Heart left ventricle (tissue), 16 donors: ENCODE results near the gene DYRK2. TPM values are rescaled to one million over a fixed set of nuclear protein-coding genes. Genes with fewer than 3 reads are reported as not detected.

ENCODE experiments used
- ATAC-seq, 4 donors: fragments of 200-7000 bp; cut with Tn5 transposase; one replicate each; pipeline ENCODE4 v1.9.1; 2020 to 2022; ENCODE audit warnings: moderate library complexity in 4 of 4, mild to moderate bottlenecking in 3 of 4, moderate number of reproducible peaks in 1 of 4
- DNase-seq, 5 donors: peaks; one replicate each; pipeline ENCODE4 v3.0.0-alpha.2; 2020
- H3K27ac ChIP-seq, 12 donors: fragments of 200-600 bp; sonication (generic) in 4 of 12; one replicate each; pipeline versions ENCODE4 v1.5.0 to v1.8.0; 2016 to 2022; ENCODE audit warnings: mild to moderate bottlenecking in 2 of 12
- H3K27me3 ChIP-seq, 9 donors: fragments of 200-600 bp; sonication (generic) in 2 of 9; one replicate each; pipeline versions ENCODE4 v1.5.1 to v1.8.0; 2016 to 2022; ENCODE audit warnings: mild to moderate bottlenecking in 3 of 9
- H3K36me3 ChIP-seq, 9 donors: fragments of 200-600 bp; sonication (generic) in 2 of 9; one replicate each; pipeline versions ENCODE4 v1.5.0 to v1.8.0; 2018 to 2022; ENCODE audit warnings: mild to moderate bottlenecking in 2 of 9
- H3K4me1 ChIP-seq, 12 donors: fragments of 200-600 bp; sonication (generic) in 4 of 12; one replicate each; pipeline versions ENCODE4 v1.5.0 to v1.8.0; 2016 to 2022; ENCODE audit warnings: mild to moderate bottlenecking in 3 of 12
- H3K4me3 ChIP-seq, 12 donors: fragments of 200-600 bp; sonication (generic) in 4 of 12; one replicate each; pipeline versions ENCODE4 v1.5.0 to v1.8.0; 2017 to 2022; ENCODE audit warnings: mild to moderate bottlenecking in 9 of 12, moderate library complexity in 4 of 12
- H3K9me3 ChIP-seq, 12 donors: fragments of 200-600 bp; sonication (generic) in 4 of 12; one replicate each; pipeline versions ENCODE4 v1.5.0 to v1.8.0; 2016 to 2022; ENCODE audit warnings: mild to moderate bottlenecking in 1 of 12
- POLR2A ChIP-seq, 2 donors: fragments of 450-650 bp; IDR thresholded peaks; one replicate each; pipeline ENCODE4 v1.6.1; 2017; ENCODE audit warnings: antibody characterized with exemption in 2 of 2, mild to moderate bottlenecking in 2 of 2, moderate library complexity in 2 of 2
- WGBS, 4 donors: extraction: QIAGEN DNeasy Blood & Tissue Kit in 2 of 4; methylation state at CpG; one replicate each; pipeline versions ENCODE4 v1.1.5 to v1.1.7; 2013 to 2018; 5-methylcytosine and 5-hydroxymethylcytosine counted together
- intact Hi-C, 10 donors: fragments of 100-400 bp; cut with DNase I; formaldehyde crosslinking; loops; one replicate each; pipeline versions ENCODE4 v1.11.1 to v1.14.2; 2022
- polyA plus RNA-seq, 2 donors: library from polyadenylated mRNA; stranded (reverse); fragments of 200-250 nt; gene quantifications; one replicate each; pipeline ENCODE4 v1.2.3, GENCODE V29; 2013
- total RNA-seq, 9 donors: library from RNA; depleted of rRNA in 2 of 9; stranded (reverse); fragments of >200 nt in 2 of 9; fragmentation: NEBNext Ultra II Directional in 3 of 9; extraction: Animal tissue kit (Norgen Biotek cat#: 25700) in 3 of 9; gene quantifications; one replicate each; pipeline versions ENCODE4 v1.1.0 to v1.2.4, GENCODE V29; 2016 to 2023
- TF ChIP-seq, protein P1 (sequence below), 12 donors: fragments of 200-600 bp; sonication (generic) in 4 of 12; IDR thresholded peaks; one replicate each; pipeline versions ENCODE4 v1.5.0 to v1.8.0; 2018 to 2022; ENCODE audit warnings: antibody characterized with exemption in 12 of 12, mild to moderate bottlenecking in 5 of 12
- donor health status: ischemic (EF 13 %, LVEDD 7.1; RV severe dilation, severe dysfunction).
- donor health status: healthy with polysubstance abuse.
- donor health status: DM: no; HTN: yes; CAD: no.
- donor health status: DM: no; HTN: no; CAD: no.
- donor health status: ischemic (EF 25% LVEDD 6.9; RV normal size, moderate dysfunction).
- donor health status: ischemic (EF 25% LVEDD 5.7; RV mildly dilated, moderate dysfunction).
- donor health status: healthy.
- donor health status: DM: yes; HTN: yes; CAD: no.
- donor health status: ischemic (EF 35%, LVEDD 5.7; RV mildly dilated, moderate dysfunction).
- donor health status: nonischemic (EF 11% LVEDD 7.7; RV severe dilation, severe dysfunction).
- donor health status: DM: yes; HTN: yes; CAD: no.
- donor health status: PGD.
- donor health status: ischemic (EF 29% LVEDD 5.4; RV normal size, mild dysfunction).
- donor health status: nonischemic (EF 23%, LVEDD 6.1; RV moderate dilation, normal function).

DYRK2 gene
- total and polyA plus RNA-seq, 11 donors = 7.8 to 62.9 (median 37.8) TPM

DNA sequence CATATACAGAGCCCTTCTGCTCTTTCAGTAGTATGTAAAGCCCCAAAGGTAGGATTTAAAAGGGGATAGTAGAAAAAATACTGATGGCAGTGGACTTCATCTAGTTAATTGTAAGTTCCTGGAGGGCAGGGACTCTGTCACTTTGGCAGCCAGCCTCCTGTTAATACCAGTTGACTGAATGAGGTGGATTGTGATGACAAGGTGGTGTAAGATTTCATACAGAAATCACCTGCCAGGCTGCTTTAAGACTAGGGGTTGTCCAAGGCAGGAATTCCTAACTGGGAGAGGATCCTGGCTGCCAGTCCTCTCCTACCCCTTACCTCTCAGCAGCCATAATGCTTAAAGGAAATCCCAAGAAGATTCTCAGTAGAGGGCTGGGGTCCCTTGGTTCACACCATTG lies 7.3 kb downstream of the DYRK2 start:
- peak overlapping the region in 9 of 12 donors; percentile 3 to 53 (median 21) for H3K27ac ChIP-seq
- ATAC-seq (peak in 3 of 4 donors; percentile 37 to 41 (median 39)), DNase-seq (no peak)
- intact Hi-C loops = loop anchor here in 5 of 10 donors (2.0 to 10.0 kb wide), 6 partner anchors 59 to 301 kb away; no protein-coding TSS in a partner anchor
- no peaks in the 10 kb centered on the region for H3K9me3 ChIP-seq
- peaks cover 0 to 58% (median 33%) of the 10 kb centered on the region in 9 donors for H3K36me3 ChIP-seq
- H3K4me3 ChIP-seq = no peak overlapping the region
- peaks cover 15 to 99% (median 77%) of the 10 kb centered on the region in 12 donors for H3K4me1 ChIP-seq
- H3K27me3 ChIP-seq = no peaks in the 10 kb centered on the region
- TF ChIP-seq POLR2A (IDR thresholded peaks at IDR 0.05) = no peak
- TF ChIP-seq, protein P1, sequence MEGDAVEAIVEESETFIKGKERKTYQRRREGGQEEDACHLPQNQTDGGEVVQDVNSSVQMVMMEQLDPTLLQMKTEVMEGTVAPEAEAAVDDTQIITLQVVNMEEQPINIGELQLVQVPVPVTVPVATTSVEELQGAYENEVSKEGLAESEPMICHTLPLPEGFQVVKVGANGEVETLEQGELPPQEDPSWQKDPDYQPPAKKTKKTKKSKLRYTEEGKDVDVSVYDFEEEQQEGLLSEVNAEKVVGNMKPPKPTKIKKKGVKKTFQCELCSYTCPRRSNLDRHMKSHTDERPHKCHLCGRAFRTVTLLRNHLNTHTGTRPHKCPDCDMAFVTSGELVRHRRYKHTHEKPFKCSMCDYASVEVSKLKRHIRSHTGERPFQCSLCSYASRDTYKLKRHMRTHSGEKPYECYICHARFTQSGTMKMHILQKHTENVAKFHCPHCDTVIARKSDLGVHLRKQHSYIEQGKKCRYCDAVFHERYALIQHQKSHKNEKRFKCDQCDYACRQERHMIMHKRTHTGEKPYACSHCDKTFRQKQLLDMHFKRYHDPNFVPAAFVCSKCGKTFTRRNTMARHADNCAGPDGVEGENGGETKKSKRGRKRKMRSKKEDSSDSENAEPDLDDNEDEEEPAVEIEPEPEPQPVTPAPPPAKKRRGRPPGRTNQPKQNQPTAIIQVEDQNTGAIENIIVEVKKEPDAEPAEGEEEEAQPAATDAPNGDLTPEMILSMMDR (IDR thresholded peaks at IDR 0.05) = no peak

DNA sequence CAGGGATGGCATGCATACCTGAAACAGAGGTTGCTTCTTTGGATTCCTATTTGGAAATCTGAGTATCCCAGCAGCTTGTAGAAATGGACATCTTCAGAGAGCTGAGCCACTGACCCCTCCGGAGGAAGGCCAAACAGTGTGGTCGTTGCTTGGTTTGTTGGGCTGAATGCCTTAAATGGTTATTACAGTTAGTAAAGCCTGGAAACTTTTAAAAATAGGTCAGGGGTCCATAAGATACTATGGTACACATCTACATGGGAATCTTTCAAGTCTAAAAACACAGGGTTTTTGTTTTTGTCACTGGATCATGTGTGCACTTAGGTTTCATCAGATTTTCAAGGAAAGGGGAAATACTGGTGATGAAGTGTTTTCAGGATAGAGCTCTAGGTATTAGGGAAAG lies 7.7 kb downstream of the DYRK2 start:
- no peaks in the 10 kb centered on the region for H3K9me3 ChIP-seq
- no peak for DNase-seq
- peaks cover 0 to 62% (median 33%) of the 10 kb centered on the region in 9 donors for H3K36me3 ChIP-seq
- peaks cover 13 to 99% (median 77%) of the 10 kb centered on the region in 12 donors for H3K4me1 ChIP-seq
- 25 to 48% (median 37%) methylated on average over 2 of the region's 2 CpGs for WGBS, 4 donors
- no peak overlapping the region for H3K4me3 ChIP-seq
- no peaks in the 10 kb centered on the region for H3K27me3 ChIP-seq
- TF ChIP-seq POLR2A (IDR thresholded peaks at IDR 0.05) = no peak
- TF ChIP-seq, protein P1 (IDR thresholded peaks at IDR 0.05) = no peak
- no peak for ATAC-seq
- intact Hi-C loops = loop anchor here in 5 of 10 donors (2.0 to 10.0 kb wide), 6 partner anchors 59 to 301 kb away; no protein-coding TSS in a partner anchor
- H3K27ac ChIP-seq = peak overlapping the region in 9 of 12 donors; percentile 3 to 53 (median 21)

GRCh38 chr12:67658486-67658885 lies 9.9 kb downstream of the DYRK2 start:
- Histone ChIP-seq H3K4me3 (no peak overlapping the region), H3K36me3 (peaks cover 0 to 74% (median 37%) of the 10 kb centered on the region in 9 donors), H3K4me1 (peaks cover 2 to 97% (median 80%) of the 10 kb centered on the region in 12 donors), H3K27ac (peak overlapping the region in 10 of 12 donors; percentile 22 to 76 (median 47)), H3K9me3 (no peaks in the 10 kb centered on the region), H3K27me3 (no peaks in the 10 kb centered on the region)
- TF ChIP-seq, protein P1 (IDR thresholded peaks at IDR 0.05) = no peak
- TF ChIP-seq POLR2A (IDR thresholded peaks at IDR 0.05) = no peak
- 59 to 63% (median 61%) methylated on average over 8 of the region's 8 CpGs for WGBS, 4 donors
- intact Hi-C loops = loop anchor here in 4 of 10 donors (10.0 kb wide), 5 partner anchors 56 to 304 kb away; no protein-coding TSS in a partner anchor
- DNase-seq = no peak
- ATAC-seq = peak in 3 of 4 donors; percentile 39 to 47 (median 42)

- H3K27ac ChIP-seq = peak overlapping the region in 11 of 12 donors; percentile 7 to 76 (median 44)
- no peaks in the 10 kb centered on the region for H3K9me3 ChIP-seq
- WGBS, 4 donors = 26 to 34% (median 32%) methylated on average over 4 of the region's 4 CpGs
- H3K36me3 ChIP-seq = peaks cover 0 to 74% (median 34%) of the 10 kb centered on the region in 9 donors
- no peaks in the 10 kb centered on the region for H3K27me3 ChIP-seq
- ATAC-seq (no peak), DNase-seq (no peak)
- H3K4me3 ChIP-seq = peak overlapping the region in 2 of 12 donors; percentile 11
- intact Hi-C loops = loop anchor here in 4 of 10 donors (10.0 kb wide), 5 partner anchors 56 to 304 kb away; no protein-coding TSS in a partner anchor
- no peak for TF ChIP-seq POLR2A (IDR thresholded peaks at IDR 0.05)
- TF ChIP-seq, protein P1 (IDR thresholded peaks at IDR 0.05) = no peak
- peaks cover 2 to 97% (median 80%) of the 10 kb centered on the region in 12 donors for H3K4me1 ChIP-seq
Measured at GRCh38 chr12:67659292-67659691, 10.7 kb downstream of the DYRK2 start.
